Smooth muscle cell (in vitro differentiated cells): ENCODE data around the gene FGD3. TPM values are rescaled to one million over a fixed set of nuclear protein-coding genes. Genes with fewer than 3 reads are reported as not detected.

Experiments used
- DNase-seq: peaks from one replicate; lab custom pipeline; 2025; ENCODE audit not compliant: unreplicated experiment; lab: John Stamatoyannopoulos, UW
- H2AFZ ChIP-seq: fragments of 200-600 bp; sonication (generic); 2 replicates; pipeline ENCODE4 v1.6.0; 2016; ENCODE audit warnings: antibody characterized with exemption, low read depth, mild to moderate bottlenecking
- H3F3A ChIP-seq: fragments of 200-600 bp; sonication (generic); 2 replicates; pipeline ENCODE4 v1.6.0; 2017; ENCODE audit warnings: antibody characterized with exemption, low read depth
- H3K27ac ChIP-seq: fragments of 200-600 bp; sonication (generic); 2 replicates; pipeline ENCODE4 v1.5.1; 2016; ENCODE audit warnings: low read depth, mild to moderate bottlenecking
- H3K27me3 ChIP-seq: fragments of 200-600 bp; sonication (generic); 2 replicates; pipeline ENCODE4 v1.6.1; 2016; ENCODE audit warnings: low read depth, mild to moderate bottlenecking
- H3K36me3 ChIP-seq: fragments of 200-600 bp; sonication (generic); 2 replicates; pipeline ENCODE4 v1.5.1; 2016; ENCODE audit warnings: low read depth
- H3K4me1 ChIP-seq: fragments of 200-600 bp; sonication (generic); 2 replicates; pipeline ENCODE4 v1.5.1; 2016; ENCODE audit warnings: low read depth
- H3K4me2 ChIP-seq: fragments of 200-600 bp; sonication (generic); 2 replicates; pipeline ENCODE4 v1.6.0; 2016; ENCODE audit warnings: mild to moderate bottlenecking
- H3K4me3 ChIP-seq: fragments of 200-600 bp; sonication (generic); 2 replicates; pipeline ENCODE4 v1.5.1; 2016; ENCODE audit warnings: mild to moderate bottlenecking
- H3K79me2 ChIP-seq: fragments of 200-600 bp; sonication (generic); 2 replicates; pipeline ENCODE4 v1.6.0; 2016; ENCODE audit warnings: low read depth, mild to moderate bottlenecking
- H3K9ac ChIP-seq: fragments of 200-600 bp; sonication (generic); 2 replicates; pipeline ENCODE4 v1.6.0; 2016; ENCODE audit warnings: low read depth
- H3K9me3 ChIP-seq: fragments of 200-600 bp; sonication (generic); replicated peaks from 2 replicates; pipeline ENCODE4 v1.5.1; 2016; ENCODE audit warnings: low read depth
- H4K20me1 ChIP-seq: fragments of 200-600 bp; sonication (generic); 2 replicates; pipeline ENCODE4 v1.6.0; 2016; ENCODE audit warnings: low read depth
- CTCF ChIP-seq: fragments of 200-600 bp; sonication (generic); IDR thresholded peaks from 2 replicates; pipeline ENCODE4 v1.5.1; 2017; ENCODE audit warnings: borderline replicate concordance, mild to moderate bottlenecking, antibody characterized with exemption; ENCODE audit not compliant: insufficient read depth, poor library complexity, severe bottlenecking
- WGBS: methylation state at CpG from one replicate; pipeline ENCODE4 v1.1.7; 2016; ENCODE audit warnings: low lambda C conversion rate; 5-methylcytosine and 5-hydroxymethylcytosine counted together
- polyA plus RNA-seq: library from polyadenylated mRNA; unstranded; fragments of >200 nt; fragmentation: Nextera tagmentation; extraction: Ambion mirVana; gene quantifications from 2 replicates; pipeline ENCODE4 v1.2.1, GENCODE V29; 2016
- total RNA-seq: library from RNA; depleted of rRNA; stranded (reverse); fragments of >200 nt; gene quantifications from 2 replicates; pipeline ENCODE4 v1.2.3, GENCODE V29; 2014

Gene FGD3
- total and polyA plus RNA-seq, 2 experiments from 2014 or later = 1.1 to 2.1 TPM

DNA sequence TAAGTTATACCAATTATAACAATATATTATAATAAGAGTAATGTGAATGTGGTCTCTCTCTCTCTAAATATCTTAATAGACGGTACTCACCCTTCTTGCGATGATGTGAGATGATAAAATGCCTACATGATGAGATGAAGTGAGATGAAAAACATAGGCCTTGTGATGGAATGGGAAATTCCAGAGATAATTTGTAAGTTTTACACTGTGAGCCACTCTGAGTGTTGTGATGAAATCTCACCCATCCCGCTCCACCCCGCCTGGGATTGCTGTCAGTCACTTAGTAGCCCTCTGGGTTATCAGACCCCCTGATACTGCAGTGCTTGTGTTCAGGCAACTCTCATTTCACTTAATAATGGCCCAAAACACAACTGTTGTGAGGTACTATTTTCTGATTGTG is 121.6 kb downstream of the FGD3 start:
- no peaks in the 10 kb centered on the region for H3K36me3 ChIP-seq
- no peak for TF ChIP-seq CTCF
- H3K4me3 ChIP-seq = no peak overlapping the region
- no peaks in the 10 kb centered on the region for H3K27me3 ChIP-seq
- no peak overlapping the region for H3K4me2 ChIP-seq
- DNase-seq = no peak
- H3F3A ChIP-seq = no peaks in the 10 kb centered on the region
- no peaks in the 10 kb centered on the region for H3K9me3 ChIP-seq
- H3K27ac ChIP-seq = no peak overlapping the region
- H4K20me1 ChIP-seq = no peaks in the 10 kb centered on the region
- no peaks in the 10 kb centered on the region for H3K4me1 ChIP-seq
- no peak overlapping the region for H3K9ac ChIP-seq
- no peaks in the 10 kb centered on the region for H3K79me2 ChIP-seq
- 96% methylated on average over 4 of the region's 4 CpGs for WGBS
- no peak overlapping the region for H2AFZ ChIP-seq

GRCh38 chr9:93071464-93071863 is 124.1 kb downstream of the FGD3 start:
- WGBS = 88% methylated on average over 7 of the region's 7 CpGs
- no peak overlapping the region for H3K9ac ChIP-seq
- H2AFZ ChIP-seq = no peak overlapping the region
- no peaks in the 10 kb centered on the region for H3F3A ChIP-seq
- H3K9me3 ChIP-seq = no peaks in the 10 kb centered on the region
- H3K79me2 ChIP-seq = no peaks in the 10 kb centered on the region
- no peaks in the 10 kb centered on the region for H4K20me1 ChIP-seq
- no peak for TF ChIP-seq CTCF
- no peaks in the 10 kb centered on the region for H3K4me1 ChIP-seq
- H3K27me3 ChIP-seq = no peaks in the 10 kb centered on the region
- H3K27ac ChIP-seq = no peak overlapping the region
- no peaks in the 10 kb centered on the region for H3K36me3 ChIP-seq
- no peak overlapping the region for H3K4me2 ChIP-seq
- DNase-seq = no peak
- H3K4me3 ChIP-seq = no peak overlapping the region

- Histone ChIP-seq H3K9ac (no peak overlapping the region), H3F3A (no peaks in the 10 kb centered on the region), H3K27me3 (no peaks in the 10 kb centered on the region), H3K9me3 (no peaks in the 10 kb centered on the region), H4K20me1 (no peaks in the 10 kb centered on the region), H3K36me3 (no peaks in the 10 kb centered on the region), H3K79me2 (no peaks in the 10 kb centered on the region), H3K4me3 (no peak overlapping the region), H3K4me1 (no peaks in the 10 kb centered on the region), H3K27ac (no peak overlapping the region), H3K4me2 (no peak overlapping the region), H2AFZ (no peak overlapping the region)
- no peak for DNase-seq
- TF ChIP-seq CTCF = no peak
- 85% methylated on average over 5 of the region's 5 CpGs for WGBS
Measured at GRCh38 chr9:93072383-93072795, 125.1 kb downstream of the FGD3 start.

DNA sequence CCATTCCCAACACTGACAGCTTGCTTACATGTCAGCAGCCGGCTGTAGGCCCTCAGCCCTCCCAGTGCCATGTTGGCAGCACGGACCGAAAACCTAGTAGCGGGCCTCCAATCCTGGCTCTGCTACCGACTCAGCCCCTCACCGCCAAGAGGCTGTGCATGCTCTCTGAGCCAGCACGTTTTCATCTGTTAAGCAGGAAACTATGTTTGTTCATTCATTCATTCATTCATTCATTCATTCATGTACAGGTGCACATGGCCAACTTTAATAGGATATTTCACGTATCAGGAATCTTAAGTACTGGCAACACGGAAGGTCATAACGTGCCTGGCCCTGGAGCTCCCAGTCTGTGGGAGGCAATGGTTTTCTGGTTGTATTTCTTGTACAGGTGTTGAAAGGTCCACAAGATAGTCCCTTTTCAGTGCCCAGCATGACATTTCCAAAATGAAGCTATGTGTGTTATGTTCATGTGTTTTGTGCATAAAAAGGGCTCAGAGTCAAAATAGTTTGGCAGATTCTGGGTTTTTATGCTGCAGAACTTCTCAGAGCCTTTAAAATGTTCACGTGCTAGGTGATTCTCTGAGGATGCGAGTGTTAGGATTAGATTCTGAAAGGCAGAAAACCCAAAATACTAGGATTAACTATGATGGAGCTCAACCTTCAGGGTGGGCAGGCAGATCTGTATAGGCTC is 128.9 kb downstream of the FGD3 start:
- Histone ChIP-seq H4K20me1 (no peaks in the 10 kb centered on the region), H3K9me3 (no peaks in the 10 kb centered on the region), H2AFZ (no peak overlapping the region), H3K27me3 (no peaks in the 10 kb centered on the region), H3K9ac (no peak overlapping the region), H3K36me3 (no peaks in the 10 kb centered on the region), H3K4me2 (no peak overlapping the region), H3K4me1 (no peaks in the 10 kb centered on the region), H3K4me3 (no peak overlapping the region), H3K79me2 (no peaks in the 10 kb centered on the region), H3K27ac (no peak overlapping the region), H3F3A (peaks cover 8% of the 10 kb centered on the region)
- no peak for TF ChIP-seq CTCF
- no peak for DNase-seq
- 96% methylated on average over 12 of the region's 12 CpGs for WGBS
